ENCODE results near the gene HTT. TPM values are rescaled to one million over a fixed set of nuclear protein-coding genes. Genes with fewer than 3 reads are reported as not detected.

HTT gene
- total and polyA plus RNA-seq, 10 of the 15 experiments (the other 5 are each of a cell fraction or from before 2014, with no cell fraction given) = 3.3 to 113 (median 43.3) TPM

GRCh38 chr4:3251691-3252479 is 177.4 kb downstream of the HTT start:
- SMC1A ChIA-PET (ENCODE audit: uncharacterized antibody, unreplicated experiment) = no interaction called here
- 83% methylated on average over 11 of the region's 11 CpGs for WGBS (ENCODE audit: insufficient coverage, insufficient replicate concordance, low lambda C conversion rate, missing lambda C conversion rate)
- Histone ChIP-seq H3K36me3 (ENCODE audit: control insufficient read depth in 2 of 2, insufficient read depth in 2 of 2, low read length in 1 of 2) (no peaks in the 10 kb centered on the region), H3K9ac (ENCODE audit: control insufficient read depth, insufficient read depth, low read length) (no peak overlapping the region), H4K20me1 (ENCODE audit: control insufficient read depth, insufficient read depth) (no peaks in the 10 kb centered on the region), H2AFZ (ENCODE audit: control insufficient read depth, low read depth, low read length) (no peak overlapping the region), H3K9me3 (replicated peaks; ENCODE audit: control insufficient read depth, insufficient read depth, low read length) (no peaks in the 10 kb centered on the region), H3K4me2 (ENCODE audit: control insufficient read depth, insufficient read depth) (no peak overlapping the region), H3K27me3 (replicated peaks in 1 of 2; ENCODE audit: control insufficient read depth in 2 of 2, insufficient read depth in 2 of 2, low read length in 1 of 2) (no peaks in the 10 kb centered on the region), H3K4me3 (no peak overlapping the region), H3K27ac (ENCODE audit: control insufficient read depth, insufficient read depth) (no peak overlapping the region), H3K79me2 (ENCODE audit: control insufficient read depth, insufficient read depth, low read length) (no peaks in the 10 kb centered on the region), H3K4me1 (ENCODE audit: control insufficient read depth, insufficient read depth, low read length) (no peaks in the 10 kb centered on the region)
- CTCF ChIA-PET = no interaction called here
- ATAC-seq (no peak), FAIRE-seq (no peak), DNase-seq (ENCODE audit: low read depth, low spot score) (no peak)
- POLR2A ChIA-PET = no interaction called here
- RAD21 ChIA-PET (ENCODE audit: unreplicated experiment) = no interaction called here
- BruUV-seq (replicated peaks) = no TSS peak
- in situ Hi-C loops (cut with MboI) (no loop called here), intact Hi-C loops (cut with micrococcal nuclease; ENCODE audit: unreplicated experiment) (no loop called here)
- TF ChIP-seq SUZ12 (IDR thresholded peaks at IDR 0.05; ENCODE audit: unreplicated experiment) (no peak), ASH2L (IDR thresholded peaks at IDR 0.05; ENCODE audit: borderline replicate concordance, low read depth) (no peak), BHLHE40 (IDR thresholded peaks at IDR 0.05; ENCODE audit: borderline replicate concordance in 1 of 2, low read depth in 2 of 2, low read length in 1 of 2) (no peak), MLLT1 (IDR thresholded peaks at IDR 0.05) (no peak)

- Histone ChIP-seq H3K4me3 (no peak overlapping the region), H4K20me1 (ENCODE audit: control insufficient read depth, insufficient read depth) (no peaks in the 10 kb centered on the region), H3K4me2 (ENCODE audit: control insufficient read depth, insufficient read depth) (no peak overlapping the region), H3K27me3 (replicated peaks in 1 of 2; ENCODE audit: control insufficient read depth in 2 of 2, insufficient read depth in 2 of 2, low read length in 1 of 2) (no peaks in the 10 kb centered on the region), H2AFZ (ENCODE audit: control insufficient read depth, low read depth, low read length) (no peak overlapping the region), H3K27ac (ENCODE audit: control insufficient read depth, insufficient read depth) (no peak overlapping the region), H3K4me1 (ENCODE audit: control insufficient read depth, insufficient read depth, low read length) (no peaks in the 10 kb centered on the region), H3K79me2 (ENCODE audit: control insufficient read depth, insufficient read depth, low read length) (no peaks in the 10 kb centered on the region), H3K9me3 (replicated peaks; ENCODE audit: control insufficient read depth, insufficient read depth, low read length) (no peaks in the 10 kb centered on the region), H3K36me3 (ENCODE audit: control insufficient read depth in 2 of 2, insufficient read depth in 2 of 2, low read length in 1 of 2) (no peaks in the 10 kb centered on the region), H3K9ac (ENCODE audit: control insufficient read depth, insufficient read depth, low read length) (no peak overlapping the region)
- ChIA-PET RAD21 (ENCODE audit: unreplicated experiment) (no interaction called here), SMC1A (ENCODE audit: uncharacterized antibody, unreplicated experiment) (no interaction called here), CTCF (no interaction called here), POLR2A (no interaction called here)
- ATAC-seq (no peak), DNase-seq (ENCODE audit: low read depth, low spot score) (no peak), FAIRE-seq (no peak)
- intact Hi-C loops (cut with micrococcal nuclease; ENCODE audit: unreplicated experiment) = no loop called here
- in situ Hi-C loops (cut with MboI) = no loop called here
- WGBS (ENCODE audit: insufficient coverage, insufficient replicate concordance, low lambda C conversion rate, missing lambda C conversion rate) = 96% methylated on average over 3 of the region's 3 CpGs
- no TSS peak for BruUV-seq (replicated peaks)
- TF ChIP-seq PRDM15 (CRISPR knock-in tag; IDR thresholded peaks at IDR 0.05) = no peak
- no peak for TF ChIP-seq YBX1 (IDR thresholded peaks at IDR 0.05)
- no peak for TF ChIP-seq BRCA1 (IDR thresholded peaks at IDR 0.05; ENCODE audit: low read depth, low read length)
- TF ChIP-seq SIN3A (IDR thresholded peaks at IDR 0.05; ENCODE audit: low read depth, low read length) = no peak
- no peak for TF ChIP-seq ZSCAN29 (IDR thresholded peaks at IDR 0.05)
- no peak for TF ChIP-seq NFYB (IDR thresholded peaks at IDR 0.05; ENCODE audit: insufficient read depth, low read depth, low read length)
- TF ChIP-seq MYB (IDR thresholded peaks at IDR 0.05; ENCODE audit: borderline replicate concordance, low read depth, low read length) = no peak
- no peak for TF ChIP-seq BCL11A (IDR thresholded peaks at IDR 0.05; ENCODE audit: low read depth, low read length)
- TF ChIP-seq TBL1XR1 (IDR thresholded peaks at IDR 0.05; ENCODE audit: low read depth, low read length) = no peak
Measured at GRCh38 chr4:3252480-3252828, 178.0 kb downstream of the HTT start.

All from GM12878 (cell line).